GM19468 (cell line): ENCODE data around the gene TBCA.

Experiments used
- ATAC-seq: cut with Tn5 transposase; IDR thresholded peaks from one replicate; pipeline ENCODE4 v1.9.1; 2021; ENCODE audit warnings: mild to moderate bottlenecking, moderate library complexity, moderate number of reproducible peaks; ENCODE audit not compliant: unreplicated experiment; ENCODE audit errors: extremely low read depth

Gene TBCA

DNA sequence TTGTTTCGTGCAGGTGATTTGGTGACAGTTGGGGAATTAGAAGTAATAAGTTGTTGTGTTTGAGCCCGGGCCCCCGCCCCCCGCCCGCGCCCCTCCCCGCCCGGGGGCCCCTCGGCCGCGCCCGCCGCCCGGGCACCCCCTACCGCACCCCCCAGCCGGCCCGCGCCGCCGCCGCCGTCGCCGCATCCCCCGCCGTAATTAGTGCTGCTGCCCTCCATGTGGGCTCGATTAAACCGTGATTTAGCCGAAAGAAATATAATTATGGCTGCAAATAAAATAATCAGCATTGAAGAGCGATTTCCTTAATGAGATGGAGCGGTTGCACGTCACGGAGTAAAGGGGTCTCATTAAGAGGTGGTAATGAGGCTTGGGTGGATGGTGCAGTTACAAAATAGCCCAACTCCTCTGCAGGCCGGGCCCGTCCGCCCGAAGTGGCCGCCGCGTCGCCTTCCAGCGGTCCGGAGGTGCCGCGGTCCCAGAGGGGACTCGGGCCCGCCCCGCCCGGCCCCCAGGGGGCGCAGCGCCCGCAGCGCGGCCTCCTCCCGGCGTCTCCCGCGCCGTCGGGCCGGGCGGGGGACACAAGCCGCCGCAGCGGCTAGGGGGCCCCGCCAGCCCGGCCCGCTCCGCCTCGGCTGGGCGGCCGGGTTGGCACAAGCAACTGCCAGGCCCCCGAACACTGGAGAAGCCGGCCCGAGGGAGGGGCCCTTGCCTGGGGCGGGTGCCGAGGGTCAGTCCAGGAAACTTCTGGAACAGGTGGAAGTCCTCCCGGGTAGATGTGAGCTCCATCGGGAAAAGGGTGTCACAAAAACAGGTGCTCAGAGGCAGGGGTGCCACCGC, 130.8 kb downstream of the TBCA start:
- no peak for ATAC-seq

- no peak for ATAC-seq
Observed at GRCh38 chr5:77644371-77645157, 131.6 kb downstream of the TBCA start.

DNA sequence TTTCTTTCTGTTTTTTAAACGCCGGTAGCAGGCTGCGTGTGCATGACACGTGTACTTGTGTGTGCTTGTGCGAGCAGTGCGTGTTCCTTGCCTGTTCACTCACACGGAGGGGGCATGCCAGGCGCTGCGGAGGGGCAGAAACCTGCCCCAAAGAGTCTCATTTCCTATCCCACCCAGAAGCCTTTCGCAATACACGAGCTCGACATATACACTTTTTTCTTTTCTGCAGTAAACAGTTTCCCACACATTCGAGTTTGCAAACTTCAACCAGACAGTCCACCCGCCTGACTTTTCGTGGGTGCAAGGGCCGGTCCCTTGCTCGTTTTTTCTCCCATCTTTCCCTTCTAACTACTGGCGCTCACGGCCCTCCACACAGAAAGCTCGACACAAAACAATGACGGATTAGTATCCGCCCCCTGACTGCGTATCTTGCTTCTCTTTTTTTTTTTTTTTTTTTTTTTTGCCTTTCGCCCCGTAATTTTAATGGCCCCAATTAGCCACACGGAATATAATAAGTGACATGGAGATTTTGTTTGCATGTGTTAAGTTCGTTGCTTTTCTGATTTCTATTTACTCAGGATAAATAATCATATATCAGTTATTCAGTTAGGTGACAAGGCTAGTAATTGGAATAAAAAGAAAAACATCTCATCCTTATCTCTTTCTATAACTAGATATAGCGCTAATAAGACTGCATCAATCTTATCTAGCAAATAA, 132.3 kb downstream of the TBCA start:
- ATAC-seq, result no peak

GRCh38 chr5:77642738-77643653, 133.1 kb downstream of the TBCA start:
- ATAC-seq, result no peak

GRCh38 chr5:77641963-77642737, 134.0 kb downstream of the TBCA start:
- ATAC-seq, result no peak

DNA sequence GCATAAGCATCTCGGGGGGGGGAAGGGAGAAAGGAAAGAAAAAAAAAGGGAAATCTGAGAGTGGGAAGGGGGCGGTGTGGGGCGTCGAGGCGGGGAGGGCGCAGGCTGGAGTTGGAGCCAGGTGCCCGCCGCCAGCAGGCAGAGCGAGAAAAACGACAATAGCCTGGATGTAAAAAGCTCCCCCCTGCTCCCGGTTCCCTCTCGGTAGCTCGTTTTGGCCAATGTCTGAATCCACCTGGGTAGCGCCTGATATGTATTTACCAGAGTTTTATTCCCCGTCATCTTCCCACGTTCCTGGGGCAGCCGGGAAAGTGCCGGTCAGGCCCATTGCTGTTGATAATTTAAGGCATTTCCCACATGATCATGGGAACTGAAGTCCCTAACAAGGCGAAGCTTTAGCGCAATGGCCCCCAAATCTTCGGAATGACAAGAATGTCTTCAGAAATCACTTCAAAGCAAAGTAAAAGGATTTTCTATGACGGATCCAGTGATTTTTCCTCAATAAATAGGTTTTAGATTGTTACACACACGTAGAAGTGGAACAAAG, 134.7 kb downstream of the TBCA start:
- no peak for ATAC-seq
